ENCODE measurements around the gene TRIM14.
"Not testable (repeated sequence)": the region's sequence is repeated elsewhere in the genome, so short reads cannot be mapped to it uniquely, and the experiment has no call there.

Gene TRIM14

GRCh38 chr9:98084396-98084795, 34.6 kb downstream of the TRIM14 start:
- Histone ChIP-seq H3K4me3 (ENCODE audit: low read depth, low read length) (no peak overlapping the region), H3K4me1 (ENCODE audit: control insufficient read depth, insufficient read depth, low read length, unreplicated experiment) (peaks cover 52% of the 10 kb centered on the region), H3K79me2 (ENCODE audit: control insufficient read depth, insufficient read depth, low read length, unreplicated experiment) (no peaks in the 10 kb centered on the region), H2AFZ (ENCODE audit: low read length, unreplicated experiment) (no peak overlapping the region), H3K27me3 (ENCODE audit: insufficient read depth, low read length) (no peaks in the 10 kb centered on the region), H3K36me3 (ENCODE audit: insufficient read depth, low read length) (peaks cover 37% of the 10 kb centered on the region), H3K27ac (ENCODE audit: low read depth, low read length) (no peak overlapping the region)

GRCh38 chr9:98083566-98084183, 35.3 kb downstream of the TRIM14 start:
- peaks cover 43% of the 10 kb centered on the region for H3K36me3 ChIP-seq (ENCODE audit: insufficient read depth, low read length)

DNA sequence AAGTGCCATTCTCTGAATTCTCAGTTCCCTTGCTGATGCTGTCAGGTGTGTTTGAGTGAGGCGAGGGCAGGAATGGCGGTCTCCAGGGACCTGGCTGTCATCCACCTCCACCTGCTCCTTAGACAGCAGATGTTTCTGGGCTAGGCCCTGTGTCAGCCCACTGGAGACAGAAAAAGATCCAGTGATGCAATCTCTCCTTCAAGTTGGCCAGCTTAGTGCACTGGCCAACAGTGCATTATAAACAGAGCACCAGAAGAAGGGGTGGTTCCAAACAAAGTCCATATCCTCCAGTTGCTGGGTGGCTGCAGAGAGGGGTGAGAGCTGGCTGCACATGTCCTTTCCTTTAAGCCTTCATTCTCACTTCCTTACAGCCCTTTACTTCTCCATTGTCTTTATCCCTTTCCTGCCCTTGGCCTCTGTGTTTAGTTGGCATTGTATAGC, 35.9 kb downstream of the TRIM14 start:
- Histone ChIP-seq H3K27me3 (ENCODE audit: insufficient read depth, low read length) (no peaks in the 10 kb centered on the region), H3K36me3 (ENCODE audit: insufficient read depth, low read length) (peaks cover 43% of the 10 kb centered on the region), H3K79me2 (ENCODE audit: control insufficient read depth, insufficient read depth, low read length, unreplicated experiment) (no peaks in the 10 kb centered on the region), H3K4me3 (ENCODE audit: low read depth, low read length) (no peak overlapping the region), H3K27ac (ENCODE audit: low read depth, low read length) (0 out of 2 replicates have a peak overlapping the region, but pooled peaks have one; percentile 6), H3K4me1 (ENCODE audit: control insufficient read depth, insufficient read depth, low read length, unreplicated experiment) (peaks cover 52% of the 10 kb centered on the region), H2AFZ (ENCODE audit: low read length, unreplicated experiment) (no peak overlapping the region)

More at GRCh38 chr9:98083566-98084183, 35.3 kb downstream of the TRIM14 start:
- no peak overlapping the region for H2AFZ ChIP-seq (ENCODE audit: low read length, unreplicated experiment)
- H3K79me2 ChIP-seq (ENCODE audit: control insufficient read depth, insufficient read depth, low read length, unreplicated experiment), result no peaks in the 10 kb centered on the region
- 0 out of 2 replicates have a peak overlapping the region, but pooled peaks have one; percentile 6 for H3K27ac ChIP-seq (ENCODE audit: low read depth, low read length)
- H3K4me3 ChIP-seq (ENCODE audit: low read depth, low read length), result no peak overlapping the region
- no peaks in the 10 kb centered on the region for H3K27me3 ChIP-seq (ENCODE audit: insufficient read depth, low read length)
- peaks cover 52% of the 10 kb centered on the region for H3K4me1 ChIP-seq (ENCODE audit: control insufficient read depth, insufficient read depth, low read length, unreplicated experiment)

DNA sequence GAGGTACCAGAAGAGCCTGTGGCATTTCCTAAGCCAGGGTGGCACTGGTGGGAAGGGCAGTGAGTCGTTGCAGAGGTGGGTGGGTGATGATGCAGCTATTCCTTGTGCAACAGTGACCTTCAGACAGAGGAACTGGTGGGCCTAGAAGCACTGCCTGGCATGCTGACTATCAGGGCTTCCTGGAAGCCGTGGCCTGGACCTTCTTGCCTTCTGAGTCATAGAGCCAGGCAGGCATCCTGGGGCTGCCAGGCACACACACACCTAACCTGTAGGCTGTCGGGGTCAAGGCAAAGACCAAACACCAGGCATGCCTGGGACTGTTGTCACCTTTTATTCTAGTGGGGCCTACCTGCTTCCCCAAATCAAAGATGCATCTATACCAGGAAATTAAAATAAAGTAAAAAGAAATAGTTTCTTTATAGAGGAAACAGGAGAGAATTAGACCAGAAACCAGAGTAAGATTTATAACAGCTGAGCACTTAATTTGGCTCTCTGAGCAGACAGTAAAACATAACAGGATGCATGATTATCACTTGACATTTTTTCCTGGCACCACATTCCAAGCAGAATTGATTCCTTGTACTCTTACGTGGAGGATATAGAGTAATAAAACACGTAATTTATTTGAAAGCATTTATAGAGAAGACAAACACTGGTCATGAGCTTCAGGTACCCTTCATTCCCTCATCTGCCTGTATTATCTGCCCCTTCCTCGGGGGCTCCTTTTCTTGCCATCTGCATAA, 37.4 kb downstream of the TRIM14 start:
- no peak overlapping the region for H2AFZ ChIP-seq (ENCODE audit: low read length, unreplicated experiment)
- peaks cover 45% of the 10 kb centered on the region for H3K4me1 ChIP-seq (ENCODE audit: control insufficient read depth, insufficient read depth, low read length, unreplicated experiment)
- H3K27ac ChIP-seq (ENCODE audit: low read depth, low read length), result peak overlapping the region; percentile 70
- no peak overlapping the region for H3K4me3 ChIP-seq (ENCODE audit: low read depth, low read length)
- H3K27me3 ChIP-seq (ENCODE audit: insufficient read depth, low read length), result no peaks in the 10 kb centered on the region
- peaks cover 43% of the 10 kb centered on the region for H3K36me3 ChIP-seq (ENCODE audit: insufficient read depth, low read length)
- H3K79me2 ChIP-seq (ENCODE audit: control insufficient read depth, insufficient read depth, low read length, unreplicated experiment), result peaks cover 4% of the 10 kb centered on the region

GRCh38 chr9:98080780-98081179, 38.2 kb downstream of the TRIM14 start:
- Histone ChIP-seq H3K27me3 (ENCODE audit: insufficient read depth, low read length) (no peaks in the 10 kb centered on the region), H2AFZ (ENCODE audit: low read length, unreplicated experiment) (no peak overlapping the region), H3K79me2 (ENCODE audit: control insufficient read depth, insufficient read depth, low read length, unreplicated experiment) (peaks cover 9% of the 10 kb centered on the region), H3K4me3 (ENCODE audit: low read depth, low read length) (no peak overlapping the region), H3K4me1 (ENCODE audit: control insufficient read depth, insufficient read depth, low read length, unreplicated experiment) (peaks cover 40% of the 10 kb centered on the region), H3K27ac (ENCODE audit: low read depth, low read length) (peak overlapping the region; percentile 70), H3K36me3 (ENCODE audit: insufficient read depth, low read length) (peaks cover 40% of the 10 kb centered on the region)

DNA sequence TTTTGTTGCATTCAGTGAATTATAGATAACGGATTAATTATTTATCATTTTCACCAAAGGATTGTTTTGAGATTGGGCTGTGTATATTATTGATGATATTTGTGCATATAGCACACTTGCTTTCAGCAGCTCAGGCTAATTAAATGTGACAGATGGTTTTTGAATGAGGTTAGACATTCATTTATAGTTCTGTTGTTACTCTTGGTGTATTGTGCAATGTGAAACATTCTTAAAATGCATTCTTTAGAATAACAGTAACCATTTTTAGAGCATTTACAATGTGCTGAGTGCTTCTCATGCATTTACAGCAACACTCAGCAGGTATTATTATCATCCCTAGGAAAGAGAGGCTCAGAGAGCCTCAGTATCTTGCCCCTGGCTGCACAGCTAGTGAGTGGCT, 38.7 kb downstream of the TRIM14 start:
- no peaks in the 10 kb centered on the region for H3K27me3 ChIP-seq (ENCODE audit: insufficient read depth, low read length)
- peaks cover 43% of the 10 kb centered on the region for H3K4me1 ChIP-seq (ENCODE audit: control insufficient read depth, insufficient read depth, low read length, unreplicated experiment)
- H3K36me3 ChIP-seq (ENCODE audit: insufficient read depth, low read length), result peaks cover 37% of the 10 kb centered on the region
- H2AFZ ChIP-seq (ENCODE audit: low read length, unreplicated experiment), result no peak overlapping the region
- H3K27ac ChIP-seq (ENCODE audit: low read depth, low read length), result peak overlapping the region; percentile 70
- H3K4me3 ChIP-seq (ENCODE audit: low read depth, low read length), result no peak overlapping the region
- peaks cover 12% of the 10 kb centered on the region for H3K79me2 ChIP-seq (ENCODE audit: control insufficient read depth, insufficient read depth, low read length, unreplicated experiment)

- H3K27ac ChIP-seq (ENCODE audit: low read depth, low read length), result no peak overlapping the region
- H3K27me3 ChIP-seq (ENCODE audit: insufficient read depth, low read length), result no peaks in the 10 kb centered on the region
- peaks cover 12% of the 10 kb centered on the region for H3K79me2 ChIP-seq (ENCODE audit: control insufficient read depth, insufficient read depth, low read length, unreplicated experiment)
- H3K4me3 ChIP-seq (ENCODE audit: low read depth, low read length), result no peak overlapping the region
- no peak overlapping the region for H2AFZ ChIP-seq (ENCODE audit: low read length, unreplicated experiment)
- H3K36me3 ChIP-seq (ENCODE audit: insufficient read depth, low read length), result peaks cover 32% of the 10 kb centered on the region
- peaks cover 49% of the 10 kb centered on the region for H3K4me1 ChIP-seq (ENCODE audit: control insufficient read depth, insufficient read depth, low read length, unreplicated experiment)
Measured at GRCh38 chr9:98078895-98079294, 40.1 kb downstream of the TRIM14 start.

DNA sequence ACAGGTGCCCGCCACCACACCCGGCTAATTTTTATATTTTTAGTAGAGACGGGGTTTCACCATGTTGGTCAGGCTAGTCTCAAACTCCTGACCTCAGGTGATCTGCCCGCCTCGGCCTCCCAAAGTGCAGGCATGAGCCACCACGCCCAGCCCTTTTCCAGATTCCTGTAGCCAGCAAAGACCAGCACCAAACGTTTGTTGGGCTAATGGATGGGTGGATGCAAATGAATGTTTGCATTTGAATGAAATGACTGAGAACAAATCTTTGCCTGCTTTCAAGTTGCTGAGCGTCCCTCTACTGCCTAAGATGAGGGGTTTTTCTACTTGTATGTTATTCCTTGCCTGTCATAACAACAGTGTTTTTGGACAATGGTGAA, 42.5 kb downstream of the TRIM14 start:
- H2AFZ ChIP-seq (ENCODE audit: low read length, unreplicated experiment); H3K27me3 ChIP-seq (ENCODE audit: insufficient read depth, low read length); H3K27ac ChIP-seq (ENCODE audit: low read depth, low read length); H3K4me3 ChIP-seq (ENCODE audit: low read depth, low read length): not testable (repeated sequence)
- Histone ChIP-seq H3K36me3 (ENCODE audit: insufficient read depth, low read length) (peaks cover 16% of the 10 kb centered on the region), H3K4me1 (ENCODE audit: control insufficient read depth, insufficient read depth, low read length, unreplicated experiment) (peaks cover 33% of the 10 kb centered on the region), H3K79me2 (ENCODE audit: control insufficient read depth, insufficient read depth, low read length, unreplicated experiment) (peaks cover 17% of the 10 kb centered on the region)

GRCh38 chr9:98075332-98075805, 43.7 kb downstream of the TRIM14 start:
- Histone ChIP-seq H3K4me3 (ENCODE audit: low read depth, low read length) (peak overlapping the region; percentile 6; the same call in 1 of the 2 replicates), H3K36me3 (ENCODE audit: insufficient read depth, low read length) (peaks cover 10% of the 10 kb centered on the region; the same call in 1 of the 2 replicates), H3K27ac (ENCODE audit: low read depth, low read length) (peak overlapping the region; percentile 66), H3K79me2 (ENCODE audit: control insufficient read depth, insufficient read depth, low read length, unreplicated experiment) (peaks cover 26% of the 10 kb centered on the region), H2AFZ (ENCODE audit: low read length, unreplicated experiment) (no peak overlapping the region), H3K27me3 (ENCODE audit: insufficient read depth, low read length) (no peaks in the 10 kb centered on the region), H3K4me1 (ENCODE audit: control insufficient read depth, insufficient read depth, low read length, unreplicated experiment) (peaks cover 22% of the 10 kb centered on the region)

DNA sequence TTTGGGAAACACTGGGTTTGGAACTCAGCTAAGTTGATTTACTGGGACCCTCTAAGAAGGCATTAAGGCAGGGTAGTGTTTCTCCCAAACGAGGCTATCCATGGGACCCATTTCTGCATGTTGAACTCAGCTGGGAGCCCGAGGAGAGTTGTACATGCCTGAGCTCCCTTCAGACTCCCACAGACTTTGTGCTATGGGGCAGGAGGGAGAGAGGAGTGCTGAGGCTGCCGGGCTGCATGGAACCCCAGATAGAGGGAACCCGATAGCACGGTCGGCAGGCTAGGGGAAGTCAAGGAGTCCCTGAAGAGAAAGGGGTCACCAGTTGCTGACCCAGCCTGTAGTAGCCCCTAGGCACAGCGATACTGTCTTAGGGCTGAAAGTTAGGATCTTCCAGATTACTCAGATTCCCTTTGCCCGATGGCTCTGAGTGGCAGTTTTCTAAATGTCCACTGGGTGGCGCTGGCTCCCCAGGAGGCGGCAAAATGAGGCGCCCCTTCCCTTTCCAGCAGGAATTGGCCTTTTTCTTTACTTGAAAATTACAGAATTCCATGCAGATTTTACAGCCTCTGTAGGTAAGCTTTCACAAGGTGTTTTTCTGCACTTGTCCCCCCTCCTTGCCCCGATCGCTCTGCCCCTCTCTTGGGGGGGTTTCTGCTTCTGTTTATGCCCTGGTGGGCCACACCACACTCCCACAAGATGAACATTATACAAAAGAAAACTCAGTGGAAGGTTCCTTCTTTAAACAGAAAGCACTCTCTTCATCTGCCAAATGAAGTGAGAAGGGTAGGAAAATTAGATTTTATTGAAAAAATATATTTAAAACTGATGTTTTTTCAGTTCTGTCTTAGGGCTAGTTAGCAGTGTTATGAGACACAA, 44.7 kb downstream of the TRIM14 start:
- Histone ChIP-seq H3K36me3 (ENCODE audit: insufficient read depth, low read length) (peaks cover 11% of the 10 kb centered on the region; the same call in 1 of the 2 replicates), H2AFZ (ENCODE audit: low read length, unreplicated experiment) (no peak overlapping the region), H3K4me1 (ENCODE audit: control insufficient read depth, insufficient read depth, low read length, unreplicated experiment) (peaks cover 18% of the 10 kb centered on the region), H3K27ac (ENCODE audit: low read depth, low read length) (peak overlapping the region; percentile 66), H3K79me2 (ENCODE audit: control insufficient read depth, insufficient read depth, low read length, unreplicated experiment) (peaks cover 30% of the 10 kb centered on the region), H3K27me3 (ENCODE audit: insufficient read depth, low read length) (no peaks in the 10 kb centered on the region), H3K4me3 (ENCODE audit: low read depth, low read length) (no peak overlapping the region)
